A673 (cell line): ENCODE measurements around the gene PCBP4. TPM values are rescaled to one million over a fixed set of nuclear protein-coding genes. Genes with fewer than 3 reads are reported as not detected.

Experiments used
- BruUV-seq: library from RNA; stranded (reverse); fragments of 400-500 nt; replicated peaks from 2 replicates; lab custom pipeline; 2021; lab: Mats Ljungman, UMichigan
- CTCF ChIA-PET: fragments of 300-600 bp; sonication (Branson Sonifier 250); formaldehyde crosslinking; loops from one replicate; lab custom pipeline; 2022; ENCODE audit warnings: antibody characterized with exemption; lab: Charles Lee
- POLR2A ChIA-PET: fragments of 300-600 bp; sonication (Branson Sonifier 250); formaldehyde crosslinking; loops from one replicate; lab custom pipeline; 2022; ENCODE audit warnings: antibody characterized with exemption; ENCODE audit not compliant: low non-redundant PET; lab: Charles Lee
- DNase-seq: peaks from one replicate; pipeline ENCODE4 v3.0.0-alpha.2; 2015; ENCODE audit warnings: low spot score
- H3K27ac ChIP-seq: fragments of 200-600 bp; sonication (generic); 2 replicates; pipeline ENCODE4 v1.5.1; 2016; ENCODE audit warnings: mixed run types, low read depth, mild to moderate bottlenecking, mixed read lengths, antibody characterized with exemption, low read length; ENCODE audit not compliant: poor library complexity, severe bottlenecking
- H3K27me3 ChIP-seq: fragments of 200-600 bp; sonication (generic); replicated peaks from 2 replicates; pipeline ENCODE4 v1.6.1; 2017; ENCODE audit warnings: mixed run types, low read depth, mild to moderate bottlenecking, mixed read lengths, antibody characterized with exemption, low read length; ENCODE audit not compliant: insufficient read depth, poor library complexity
- H3K36me3 ChIP-seq: fragments of 200-600 bp; sonication (generic); 2 replicates; pipeline ENCODE4 v1.6.1; 2016; ENCODE audit warnings: mixed run types, mild to moderate bottlenecking, mixed read lengths, antibody characterized with exemption, low read length; ENCODE audit not compliant: insufficient read depth, poor library complexity, severe bottlenecking
- H3K4me1 ChIP-seq: fragments of 200-600 bp; sonication (generic); 2 replicates; pipeline ENCODE4 v1.6.1; 2017; ENCODE audit warnings: mixed run types, mild to moderate bottlenecking, mixed read lengths, antibody characterized with exemption, low read length; ENCODE audit not compliant: insufficient read depth, poor library complexity, severe bottlenecking
- H3K4me3 ChIP-seq: fragments of 200-600 bp; sonication (generic); 2 replicates; pipeline ENCODE4 v1.5.1; 2016; ENCODE audit warnings: low read depth, mixed run types, mild to moderate bottlenecking, mixed read lengths, low read length; ENCODE audit not compliant: poor library complexity, severe bottlenecking
- H3K9me3 ChIP-seq: fragments of 200-600 bp; sonication (generic); 2 replicates; pipeline ENCODE4 v1.6.1; 2016; ENCODE audit warnings: mixed run types, low read depth, mild to moderate bottlenecking, mixed read lengths, antibody characterized with exemption, low read length; ENCODE audit not compliant: poor library complexity, severe bottlenecking
- CTCF ChIP-seq: fragments of 300-800, 200-600 bp; sonication (generic); conservative IDR thresholded peaks from 2 replicates; pipeline ENCODE4 v1.5.1; 2017; ENCODE audit warnings: low read depth, mild to moderate bottlenecking, antibody characterized with exemption, low read length, moderate library complexity, mixed read lengths
- EZH2 ChIP-seq: fragments of 200-600 bp; sonication (generic); IDR thresholded peaks from 2 replicates; pipeline ENCODE4 v1.6.1; 2017; ENCODE audit warnings: borderline replicate concordance, low read depth, mild to moderate bottlenecking, mixed read lengths, antibody characterized with exemption, low read length; ENCODE audit not compliant: poor library complexity, severe bottlenecking
- intact Hi-C: fragments of 100-400 bp; cut with micrococcal nuclease; formaldehyde crosslinking; loops from one replicate; pipeline ENCODE4 v1.10.0; 2022; ENCODE audit not compliant: unreplicated experiment
- total RNA-seq: library from RNA; stranded (reverse); gene quantifications from 2 replicates; pipeline ENCODE4 v1.2.3, GENCODE V29; 2021

The PCBP4 gene
- total RNA-seq, 1 experiment from 2014 or later = 5.3 TPM

GRCh38 chr3:51969841-51970240 is 2.6 kb upstream of the PCBP4 start:
- intact Hi-C loops = no loop called here
- no peaks in the 10 kb centered on the region for H3K36me3 ChIP-seq
- no TSS peak for BruUV-seq
- H3K27ac ChIP-seq = no peak overlapping the region
- POLR2A ChIA-PET = no interaction called here
- peaks cover 8% of the 10 kb centered on the region for H3K4me1 ChIP-seq
- no peak for TF ChIP-seq EZH2
- CTCF ChIA-PET = no interaction called here
- H3K9me3 ChIP-seq = no peaks in the 10 kb centered on the region
- no peak overlapping the region for H3K4me3 ChIP-seq
- DNase-seq = no peak
- H3K27me3 ChIP-seq = no peaks in the 10 kb centered on the region

GRCh38 chr3:51968883-51969678 is 1.8 kb upstream of the PCBP4 start:
- no peak for TF ChIP-seq CTCF
- no peak for TF ChIP-seq EZH2
- no peak overlapping the region for H3K27ac ChIP-seq
- peaks cover under 1% of the 10 kb centered on the region for H3K4me1 ChIP-seq
- no TSS peak for BruUV-seq
- no peaks in the 10 kb centered on the region for H3K36me3 ChIP-seq
- H3K4me3 ChIP-seq = no peak overlapping the region
- CTCF ChIA-PET = no interaction called here
- no peaks in the 10 kb centered on the region for H3K27me3 ChIP-seq
- intact Hi-C loops = no loop called here
- no peaks in the 10 kb centered on the region for H3K9me3 ChIP-seq
- no peak for DNase-seq
- POLR2A ChIA-PET = no interaction called here

- intact Hi-C loops = no loop called here
- no TSS peak for BruUV-seq
- DNase-seq = no peak
- Histone ChIP-seq H3K27ac (no peak overlapping the region), H3K9me3 (no peaks in the 10 kb centered on the region), H3K4me3 (peak overlapping the region; percentile 53), H3K36me3 (no peaks in the 10 kb centered on the region), H3K4me1 (no peaks in the 10 kb centered on the region), H3K27me3 (no peaks in the 10 kb centered on the region)
- ChIA-PET POLR2A (interaction anchor here (0.6 to 0.7 kb wide), 2 partner anchors 36 to 234 kb away, joined by 3 to 5 read pairs; no protein-coding TSS in a partner anchor), CTCF (interaction anchor here (0.6 kb wide), 3 partner anchors 62 to 459 kb away, joined by 3 to 9 read pairs (median 4); no protein-coding TSS in a partner anchor)
- TF ChIP-seq EZH2 (no peak), CTCF (no peak)
These were observed 1.0 kb upstream of the PCBP4 start for GRCh38 chr3:51968170-51968775.
